ENCODE data around the gene SPDYC.
"Not testable (repeated sequence)": the region's sequence is repeated elsewhere in the genome, so short reads cannot be mapped to it uniquely, and the experiment has no call there.

The SPDYC gene

GRCh38 chr11:65134240-65134951, 35.6 kb upstream of the SPDYC start, which contains the start of gene SYVN1:
Gene SYVN1 (minus strand): TSS chr11:65134519. CDS start chr11:65133601, 918 bp downstream.
- DNase-seq (ENCODE audit: low spot score) (peak; percentile 55), FAIRE-seq (no peak)

GRCh38 chr11:65134952-65135632, 34.9 kb upstream of the SPDYC start:
- FAIRE-seq (peak; percentile 86), DNase-seq (ENCODE audit: low spot score) (peak; percentile 91)

GRCh38 chr11:65135633-65136145, 34.3 kb upstream of the SPDYC start:
- no peak for FAIRE-seq

GRCh38 chr11:65136515-65137096, 33.4 kb upstream of the SPDYC start:
- DNase-seq (ENCODE audit: low spot score) (no peak), FAIRE-seq (no peak)

More at GRCh38 chr11:65135633-65136145, 34.3 kb upstream of the SPDYC start:
- DNase-seq (ENCODE audit: low spot score) = no peak

- DNase-seq (ENCODE audit: low spot score) (no peak), FAIRE-seq (no peak)
Observed at GRCh38 chr11:65141896-65142494, 28.0 kb upstream of the SPDYC start.

GRCh38 chr11:65147352-65148075, 22.5 kb upstream of the SPDYC start:
- FAIRE-seq (no peak), DNase-seq (ENCODE audit: low spot score) (no peak)

- DNase-seq (ENCODE audit: low spot score) (no peak), FAIRE-seq (no peak)
Observed at GRCh38 chr11:65148657-65149056, 21.4 kb upstream of the SPDYC start.

GRCh38 chr11:65150131-65150508, 19.9 kb upstream of the SPDYC start:
- FAIRE-seq; DNase-seq (ENCODE audit: low spot score): not testable (repeated sequence)

GRCh38 chr11:65150509-65151299, 19.3 kb upstream of the SPDYC start:
- peak; percentile 87 for FAIRE-seq
- peak; percentile 95 for DNase-seq (ENCODE audit: low spot score)

GRCh38 chr11:65151331-65151899, 18.6 kb upstream of the SPDYC start:
- no peak for FAIRE-seq

GRCh38 chr11:65152122-65152521, 17.9 kb upstream of the SPDYC start:
- DNase-seq (ENCODE audit: low spot score) (no peak), FAIRE-seq (no peak)

More at GRCh38 chr11:65151331-65151899, 18.6 kb upstream of the SPDYC start:
- no peak for DNase-seq (ENCODE audit: low spot score)

GRCh38 chr11:65156256-65156655, 13.8 kb upstream of the SPDYC start:
- no peak for DNase-seq (ENCODE audit: low spot score)

GRCh38 chr11:65156926-65157325, 13.1 kb upstream of the SPDYC start:
- FAIRE-seq (no peak), DNase-seq (ENCODE audit: low spot score) (no peak)

More at GRCh38 chr11:65156256-65156655, 13.8 kb upstream of the SPDYC start:
- FAIRE-seq = no peak

GRCh38 chr11:65157336-65157735, 12.7 kb upstream of the SPDYC start:
- DNase-seq (ENCODE audit: low spot score) (no peak), FAIRE-seq (no peak)

- FAIRE-seq = no peak
Observed at GRCh38 chr11:65159012-65159411, 11.0 kb upstream of the SPDYC start.

GRCh38 chr11:65160643-65161042, 9.4 kb upstream of the SPDYC start:
- FAIRE-seq (no peak), DNase-seq (ENCODE audit: low spot score) (no peak)

More at GRCh38 chr11:65159012-65159411, 11.0 kb upstream of the SPDYC start:
- no peak for DNase-seq (ENCODE audit: low spot score)

- no peak for DNase-seq (ENCODE audit: low spot score)
- FAIRE-seq = no peak
Observed at GRCh38 chr11:65163684-65164083, 6.3 kb upstream of the SPDYC start.

- DNase-seq (ENCODE audit: low spot score) (no peak), FAIRE-seq (no peak)
Observed at GRCh38 chr11:65165410-65166317, 4.4 kb upstream of the SPDYC start.

GRCh38 chr11:65166893-65167292, 3.1 kb upstream of the SPDYC start:
- FAIRE-seq (no peak), DNase-seq (ENCODE audit: low spot score) (no peak)

Data from RCC 7860 (cell line).